Activated gamma-delta T cell treated with anti-CD3 and anti-CD28 coated beads, Interleukin-2, amount 50 U/mL, for 16 hours (primary cell): ENCODE measurements around the gene NAA15.
"Not testable (repeated sequence)": the region's sequence is repeated elsewhere in the genome, so short reads cannot be mapped to it uniquely, and the experiment has no call there.

Experiments
- DNase-seq: peaks from one replicate; pipeline ENCODE4 v3.0.0-alpha.2; 2020; ENCODE audit warnings: low read depth

Gene NAA15

GRCh38 chr4:139301113-139301820 lies at the start of gene NAA15:
Gene NAA15, plus strand, starts transcription at chr4:139301505. Its CDS starts 273 bp downstream, at chr4:139301778.
- peak; percentile 96 for DNase-seq

- DNase-seq = no peak
Measured at GRCh38 chr4:139253046-139253445, 48.3 kb upstream of the NAA15 start.

DNA sequence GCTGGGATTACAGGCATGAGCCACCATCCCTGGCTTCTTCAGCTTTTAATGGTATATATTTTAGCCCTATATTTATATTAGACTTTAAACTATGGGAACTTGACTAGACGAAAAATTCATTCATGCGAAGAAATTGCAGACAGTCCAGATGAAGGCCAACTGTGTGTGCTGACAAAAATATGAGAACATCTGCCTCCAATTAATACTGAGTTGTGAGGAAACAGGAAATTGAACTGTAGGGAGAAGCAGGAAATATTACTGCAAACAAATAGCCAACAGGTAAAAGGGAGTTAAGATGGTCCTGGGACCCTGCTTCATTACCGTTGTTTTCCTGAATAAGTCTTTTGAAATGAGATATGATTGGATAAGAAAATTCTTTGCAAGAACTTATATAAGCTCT lies 47.6 kb upstream of the NAA15 start:
- DNase-seq = no peak

DNA sequence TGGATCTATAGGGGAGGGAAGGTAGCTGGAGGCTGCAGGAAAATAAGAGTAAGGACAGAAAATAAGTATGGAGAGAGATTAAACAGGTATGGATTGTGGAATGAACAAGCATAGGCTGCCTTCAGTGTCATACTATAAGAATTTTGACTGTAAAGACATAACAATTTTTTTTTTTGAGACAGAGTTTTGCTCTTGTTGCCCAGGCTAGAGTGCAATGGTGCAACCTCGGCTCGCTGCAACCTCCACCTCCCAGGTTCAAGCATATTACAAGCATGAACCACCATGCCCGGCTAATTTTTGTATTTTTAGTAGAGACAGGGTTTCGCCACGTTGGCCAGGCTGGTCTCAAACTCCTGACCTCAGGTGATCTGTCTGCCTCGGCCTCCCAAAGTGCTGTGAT lies 45.7 kb upstream of the NAA15 start:
- not testable (repeated sequence) for DNase-seq

GRCh38 chr4:139256349-139256748 lies 45.0 kb upstream of the NAA15 start:
- DNase-seq = no peak

GRCh38 chr4:139265654-139266053 lies 35.7 kb upstream of the NAA15 start:
- no peak for DNase-seq

DNA sequence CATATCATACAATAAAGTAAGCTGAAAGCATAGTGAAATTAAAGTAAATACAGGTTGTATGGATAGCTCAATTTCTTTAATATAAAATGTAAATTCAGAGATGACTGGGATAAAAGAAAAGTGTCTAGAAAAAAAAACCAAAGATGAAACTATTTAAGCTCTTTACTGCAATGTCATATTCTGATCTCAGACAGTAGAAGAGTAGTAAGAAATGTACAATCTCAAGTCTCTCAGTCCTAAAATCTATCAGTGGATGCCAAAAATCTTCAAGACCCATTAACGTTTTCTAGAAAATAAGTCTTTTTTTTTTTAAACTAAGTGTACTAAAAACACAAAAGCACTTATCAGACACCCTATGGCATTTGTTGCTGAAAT lies 35.1 kb upstream of the NAA15 start:
- DNase-seq = no peak

- peak; percentile 58 for DNase-seq
Measured at GRCh38 chr4:139266583-139267257, 34.6 kb upstream of the NAA15 start.

- no peak for DNase-seq
Measured at GRCh38 chr4:139267301-139267700, 34.0 kb upstream of the NAA15 start.

DNA sequence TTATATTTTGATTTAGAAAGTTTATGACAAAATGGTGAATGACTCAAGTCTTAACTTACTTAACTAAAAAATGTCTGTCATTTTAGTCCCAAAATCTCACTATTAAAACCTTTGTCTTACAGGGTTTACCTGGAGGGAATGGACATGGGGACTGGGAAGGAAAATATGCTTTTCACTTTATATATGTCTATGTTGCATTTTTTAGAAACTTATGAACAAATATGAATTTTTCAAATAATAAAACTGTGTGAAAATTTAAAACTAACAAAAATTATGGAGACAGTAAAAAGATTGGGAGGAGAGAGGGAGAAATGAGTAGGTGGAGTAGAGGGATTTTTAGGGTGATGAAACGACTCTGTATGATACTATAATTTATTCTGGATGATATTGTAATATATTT lies 27.5 kb upstream of the NAA15 start:
- DNase-seq = no peak

DNA sequence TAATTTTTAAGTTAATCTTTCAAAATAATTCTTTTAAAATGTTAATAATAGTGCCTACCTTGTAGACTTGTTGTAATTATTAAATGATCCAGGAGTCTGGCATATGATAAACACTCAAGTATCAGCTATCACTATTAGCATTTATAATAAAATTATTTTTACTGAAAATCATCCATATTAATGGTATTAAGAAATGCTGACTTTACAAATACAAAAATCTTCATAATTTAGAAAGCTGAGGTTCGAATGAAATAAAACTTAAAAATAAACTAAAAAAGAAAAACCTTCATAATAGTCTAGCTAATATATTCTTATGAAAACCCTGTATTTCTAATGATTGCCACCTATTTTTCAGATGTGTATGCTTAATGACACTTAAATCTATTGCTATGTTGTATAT lies 26.5 kb upstream of the NAA15 start:
- DNase-seq = no peak

DNA sequence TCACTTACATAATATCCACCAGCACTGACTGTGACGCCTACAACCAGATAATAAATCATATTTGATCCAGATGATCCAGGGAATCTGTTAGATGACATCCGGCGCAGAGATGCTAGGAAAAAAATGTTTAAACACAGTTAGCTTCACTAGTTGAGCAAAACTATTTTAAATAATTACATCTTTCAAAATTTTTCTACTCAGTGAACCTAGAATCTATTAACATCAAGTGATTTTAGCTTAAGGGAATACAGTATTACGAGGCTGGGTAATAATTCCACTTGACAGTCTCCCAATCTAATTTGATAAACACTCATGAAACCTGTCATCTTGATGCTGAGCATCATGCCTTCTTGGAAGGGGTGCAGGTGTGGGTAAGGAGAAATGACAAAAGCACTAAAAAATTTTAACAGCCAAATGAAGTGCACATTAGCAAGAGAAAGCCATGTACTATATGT lies 26.0 kb upstream of the NAA15 start:
- no peak for DNase-seq

DNA sequence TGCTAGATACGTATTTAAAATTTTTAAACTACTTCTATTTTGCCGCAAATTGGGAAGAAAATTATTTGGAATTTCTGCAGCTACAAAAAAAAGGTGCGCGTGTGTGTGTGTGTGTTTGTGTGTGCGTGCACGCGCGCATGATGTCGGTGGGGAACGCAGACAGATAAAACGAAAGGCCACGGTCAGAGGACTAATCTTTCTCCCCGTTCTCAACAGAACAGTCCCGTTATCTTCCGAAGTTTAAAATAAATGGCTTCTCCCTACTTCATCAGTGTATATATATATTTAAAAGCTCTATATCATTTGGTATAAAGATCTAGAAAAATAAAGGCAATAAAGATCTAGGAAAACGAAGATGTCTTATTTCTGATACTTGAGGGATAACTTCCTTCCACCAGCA lies 22.8 kb upstream of the NAA15 start:
- no peak for DNase-seq

DNA sequence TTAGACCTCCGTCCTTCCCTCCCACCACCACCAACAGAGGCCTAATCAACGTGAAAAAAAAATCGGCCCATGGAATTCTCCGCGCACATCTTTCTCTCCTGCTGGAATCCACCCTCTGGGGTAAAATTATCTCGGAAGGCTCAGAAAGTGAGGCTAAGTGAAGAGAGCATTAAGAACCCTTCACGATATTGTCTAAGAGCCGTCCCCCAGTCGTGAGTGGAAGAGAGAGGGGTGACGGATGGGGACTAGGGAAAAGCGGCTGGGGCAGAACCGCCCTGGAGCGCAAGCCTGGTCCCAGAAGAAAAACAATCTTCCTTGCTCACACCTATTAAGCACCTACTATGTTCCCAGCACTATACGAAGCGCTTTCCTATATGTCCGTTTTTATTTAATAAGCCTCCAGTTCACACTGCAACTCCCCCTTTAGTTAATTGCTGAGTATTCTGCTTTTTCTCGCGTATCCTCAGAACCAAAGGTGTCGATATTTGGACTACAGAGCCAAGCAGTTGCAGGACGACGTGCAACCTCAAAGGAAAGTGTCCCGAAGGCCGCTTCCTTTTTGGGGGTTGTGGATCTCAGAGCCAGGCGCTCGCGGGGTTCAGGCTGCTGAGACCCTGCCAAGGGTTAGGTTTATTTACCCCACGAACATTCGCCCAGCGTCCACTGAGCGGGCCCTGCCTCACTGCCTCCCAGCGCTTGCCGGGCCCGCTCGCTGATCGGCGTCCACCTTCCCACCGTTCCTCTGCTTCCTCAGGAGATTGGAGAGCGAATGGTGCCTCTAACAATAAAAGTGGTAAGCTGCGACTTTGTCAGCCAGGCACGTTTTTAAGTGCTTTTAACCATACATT lies 22.2 kb upstream of the NAA15 start:
- DNase-seq = no peak

DNA sequence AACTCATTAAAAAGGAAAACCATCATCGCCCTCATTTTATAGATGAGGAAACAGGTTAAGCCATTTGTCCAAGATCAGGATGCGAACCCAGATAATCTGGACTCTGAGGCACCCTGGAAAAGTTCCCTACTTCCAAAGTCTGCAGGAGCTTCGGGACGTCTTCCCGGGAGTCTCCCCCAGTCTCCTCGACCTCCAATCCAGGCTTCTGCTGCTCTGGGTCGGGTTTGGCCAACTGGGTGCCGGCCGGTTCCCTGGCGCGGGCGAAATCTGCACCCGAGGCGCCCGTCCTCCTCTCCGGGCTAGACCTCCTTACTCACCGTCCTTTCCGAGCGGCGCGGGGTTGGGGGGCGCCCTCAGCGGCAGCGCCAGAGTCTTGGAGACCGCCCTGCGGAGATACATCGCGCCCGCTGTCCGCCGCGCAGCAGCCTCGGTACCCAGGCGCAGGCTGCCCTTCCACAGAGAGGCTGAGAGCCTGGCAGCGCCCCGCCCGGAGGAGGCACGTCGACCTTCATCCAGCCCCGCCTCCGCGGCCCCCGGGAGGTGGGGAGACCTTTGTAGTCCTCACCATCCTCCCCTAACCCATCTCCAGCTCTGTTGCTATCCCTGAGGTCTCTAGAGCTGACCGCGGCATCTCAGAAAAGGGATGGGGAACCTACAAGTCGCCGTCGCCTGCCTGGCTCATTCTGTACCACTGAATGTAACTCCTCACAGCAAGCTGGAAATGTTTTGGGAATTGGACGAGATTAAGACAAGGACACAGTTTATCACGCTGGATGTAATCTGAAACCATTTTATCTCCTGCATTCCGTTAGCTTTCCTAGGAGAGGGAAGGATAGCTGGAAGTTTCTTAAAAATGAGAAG lies 21.3 kb upstream of the NAA15 start, which contains the start of gene MGARP:
MGARP (minus strand) TSS at position 466 of the 861 bp plus-strand sequence; CDS start at position 399, 67 bp downstream.
- no peak for DNase-seq

GRCh38 chr4:139282065-139282720 lies 19.1 kb upstream of the NAA15 start:
- no peak for DNase-seq

GRCh38 chr4:139282721-139283075 lies 18.6 kb upstream of the NAA15 start:
- DNase-seq = no peak

DNA sequence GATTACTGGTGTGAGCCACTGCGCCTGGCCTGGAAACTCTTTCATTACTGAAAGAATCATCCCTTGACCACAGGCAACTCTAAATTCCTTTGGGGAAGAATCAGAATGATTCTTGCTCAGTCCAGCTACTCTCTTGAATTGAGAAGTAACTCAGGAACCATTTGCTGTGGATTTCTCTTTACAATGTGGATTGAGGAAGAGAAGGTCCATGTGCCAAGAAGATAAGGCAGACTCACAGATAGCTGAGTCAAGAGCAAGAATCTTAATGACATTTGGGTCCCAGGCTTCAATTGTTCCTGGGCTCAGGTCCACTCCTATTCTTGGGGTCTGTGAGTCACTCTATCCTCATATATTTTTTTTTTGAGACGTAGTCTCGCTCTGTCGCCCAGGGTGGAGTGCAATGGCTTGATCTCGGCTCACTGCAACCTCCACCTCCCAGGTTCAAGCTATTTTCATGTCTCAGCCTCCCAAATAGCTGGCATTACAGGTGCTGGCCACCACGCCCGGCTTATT lies 15.1 kb upstream of the NAA15 start:
- no peak for DNase-seq

DNA sequence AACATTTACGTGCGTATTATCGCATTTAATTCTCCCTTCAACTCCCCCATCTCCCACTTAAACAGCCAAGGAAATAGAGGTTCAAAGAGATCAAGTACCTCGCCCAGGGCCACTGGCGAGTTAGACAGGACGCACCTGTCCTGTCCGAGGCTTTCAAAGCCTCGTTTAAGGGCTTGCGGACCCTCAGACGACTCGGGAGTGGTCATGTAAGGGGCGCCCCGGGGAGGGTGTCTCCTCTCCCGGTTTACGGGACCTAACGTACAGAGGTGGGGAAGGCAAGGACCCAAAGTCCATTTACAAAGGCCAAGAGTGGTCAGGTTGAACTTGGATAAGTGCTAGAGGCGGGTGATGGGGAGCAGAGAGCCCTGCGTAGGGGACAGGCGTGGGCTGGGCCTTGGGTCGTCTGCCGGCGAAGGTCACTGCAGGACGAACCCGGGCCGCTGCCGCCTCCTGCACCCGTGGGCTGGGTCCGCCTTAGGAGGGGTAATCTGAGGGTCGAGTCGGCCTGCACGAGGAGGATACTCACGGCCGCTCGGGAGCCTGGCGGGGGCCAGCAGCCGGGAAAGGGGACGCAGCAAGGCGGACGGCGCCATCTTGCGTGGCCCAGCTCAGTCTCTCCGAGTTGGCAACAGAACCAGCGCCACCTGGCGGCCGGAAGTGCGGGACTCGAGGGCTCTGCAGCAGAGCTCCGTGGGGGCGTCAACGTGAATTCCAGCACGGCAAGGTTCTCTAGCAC lies 5.9 kb upstream of the NAA15 start:
- DNase-seq = peak; percentile 99

DNA sequence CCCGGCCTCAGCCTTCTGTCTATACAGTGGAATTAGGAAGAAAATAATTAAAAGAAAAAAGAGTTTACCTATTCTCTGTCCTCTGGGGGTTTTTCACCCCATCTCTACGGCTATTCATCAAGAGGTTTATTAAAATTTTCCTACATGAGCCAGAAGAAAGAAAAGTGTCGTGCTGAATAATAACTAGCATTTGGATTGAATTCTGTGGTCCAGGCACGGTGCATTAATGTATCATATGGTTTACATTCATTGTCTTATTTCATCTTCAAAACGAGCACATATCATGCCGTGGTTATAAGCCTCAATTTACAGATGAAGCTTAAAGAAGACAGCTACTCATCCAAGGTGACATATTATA lies 5.4 kb upstream of the NAA15 start:
- DNase-seq = no peak
